SKM-1 treated with dmso at 0.1 percent for 144 hours (cell line): Measurements from ENCODE around the gene COG4.
"Not testable (repeated sequence)": the region's sequence is repeated elsewhere in the genome, so short reads cannot be mapped to it uniquely, and the experiment has no call there.

Source experiments
- DNase-seq: peaks from one replicate; lab custom pipeline; 2025; ENCODE audit not compliant: unreplicated experiment; lab: John Stamatoyannopoulos, UW

COG4 gene

GRCh38 chr16:70457446-70458166 is 65.7 kb downstream of the COG4 start:
- DNase-seq, result no peak

GRCh38 chr16:70455910-70456309 is 67.4 kb downstream of the COG4 start:
- no peak for DNase-seq

GRCh38 chr16:70454222-70455034 is 68.9 kb downstream of the COG4 start, which contains the start of gene FCSK:
Gene FCSK, plus strand, starts transcription at chr16:70454595. Its CDS starts 8,596 bp downstream, at chr16:70463191.
- DNase-seq, result peak; percentile 53

GRCh38 chr16:70453892-70454221 is 69.5 kb downstream of the COG4 start:
- no peak for DNase-seq

- DNase-seq, result no peak
Measured at GRCh38 chr16:70453117-70453891, 70.0 kb downstream of the COG4 start.

DNA sequence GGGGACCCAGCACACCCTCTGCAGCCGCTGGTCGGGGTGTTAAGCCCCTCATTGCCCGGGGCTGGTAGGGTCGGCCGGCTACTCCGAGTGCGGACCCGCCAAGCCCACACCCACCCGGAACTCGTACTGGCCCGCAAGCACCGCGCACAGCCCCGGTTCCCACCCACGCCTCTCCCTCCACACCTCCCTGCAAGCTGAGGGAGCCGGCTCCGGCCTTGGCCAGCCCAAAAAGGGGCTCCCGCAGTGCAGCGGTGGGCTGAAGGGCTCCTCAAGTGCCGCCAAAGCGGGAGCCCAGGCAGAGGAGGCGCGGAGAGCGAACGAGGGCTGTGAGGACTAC is 72.4 kb downstream of the COG4 start:
- DNase-seq, result not testable (repeated sequence)

DNA sequence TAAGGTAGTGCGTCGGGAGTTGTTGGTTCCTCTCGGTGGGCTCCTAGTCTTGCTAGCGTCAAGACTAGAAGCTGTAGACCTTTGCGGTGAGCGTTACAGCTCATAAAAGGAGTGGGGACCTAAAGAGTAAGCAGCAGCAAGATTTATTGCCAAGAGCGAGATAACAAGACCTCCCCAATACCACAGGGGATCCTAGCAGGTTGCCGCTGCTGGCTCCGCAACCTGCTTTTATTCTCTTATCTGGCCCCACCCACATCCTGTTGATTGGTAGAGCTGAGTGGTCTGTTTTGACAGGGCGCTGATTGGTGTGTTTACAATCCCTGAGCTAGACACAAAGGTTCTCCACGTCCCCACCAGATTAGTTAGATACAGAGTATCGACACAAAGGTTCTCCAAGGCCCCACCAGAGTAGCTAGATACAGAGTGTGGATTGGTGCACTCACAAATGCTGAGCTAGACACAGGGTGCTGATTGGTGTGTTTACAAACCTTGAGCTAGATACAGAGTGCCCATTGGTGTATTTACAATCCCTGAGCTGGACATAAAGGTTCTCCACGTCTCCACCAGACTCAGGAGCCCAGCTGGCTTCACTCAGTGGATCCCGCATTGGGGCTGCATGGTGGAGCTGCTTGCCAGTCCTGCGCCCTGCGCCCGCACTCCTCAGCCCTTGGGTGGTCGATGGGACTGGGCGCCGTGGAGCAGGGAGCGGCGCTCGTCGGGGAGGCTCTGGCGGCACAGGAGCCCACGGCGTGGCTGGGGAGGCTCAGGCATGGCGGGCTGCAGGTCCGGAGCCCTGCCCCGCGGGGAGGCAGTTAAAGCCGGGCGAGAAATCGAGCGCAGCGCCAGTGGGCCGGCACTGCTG is 73.0 kb downstream of the COG4 start:
- DNase-seq, result not testable (repeated sequence)

GRCh38 chr16:70448075-70448474 is 75.3 kb downstream of the COG4 start:
- no peak for DNase-seq

GRCh38 chr16:70444249-70445063 is 78.9 kb downstream of the COG4 start:
- DNase-seq, result no peak

DNA sequence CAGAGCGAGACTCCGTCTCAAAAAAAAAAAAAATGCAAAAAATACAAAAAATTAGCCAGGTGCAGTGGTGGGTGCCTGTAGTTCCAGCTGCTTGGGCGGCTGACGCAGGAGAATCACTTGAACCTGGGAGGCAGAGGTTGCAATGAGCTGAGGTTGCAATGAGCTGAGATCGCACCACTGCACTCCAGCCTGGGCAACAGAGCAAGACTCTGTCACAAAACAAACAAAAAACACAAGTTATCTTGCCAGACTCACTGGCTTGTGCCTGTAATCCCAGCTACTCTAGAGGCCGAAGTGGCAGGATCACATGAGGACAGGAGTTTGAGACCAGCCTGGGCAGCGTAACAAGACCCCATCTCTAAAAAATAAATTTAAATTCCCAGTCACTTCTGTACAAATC is 81.0 kb downstream of the COG4 start:
- DNase-seq, result no peak

DNA sequence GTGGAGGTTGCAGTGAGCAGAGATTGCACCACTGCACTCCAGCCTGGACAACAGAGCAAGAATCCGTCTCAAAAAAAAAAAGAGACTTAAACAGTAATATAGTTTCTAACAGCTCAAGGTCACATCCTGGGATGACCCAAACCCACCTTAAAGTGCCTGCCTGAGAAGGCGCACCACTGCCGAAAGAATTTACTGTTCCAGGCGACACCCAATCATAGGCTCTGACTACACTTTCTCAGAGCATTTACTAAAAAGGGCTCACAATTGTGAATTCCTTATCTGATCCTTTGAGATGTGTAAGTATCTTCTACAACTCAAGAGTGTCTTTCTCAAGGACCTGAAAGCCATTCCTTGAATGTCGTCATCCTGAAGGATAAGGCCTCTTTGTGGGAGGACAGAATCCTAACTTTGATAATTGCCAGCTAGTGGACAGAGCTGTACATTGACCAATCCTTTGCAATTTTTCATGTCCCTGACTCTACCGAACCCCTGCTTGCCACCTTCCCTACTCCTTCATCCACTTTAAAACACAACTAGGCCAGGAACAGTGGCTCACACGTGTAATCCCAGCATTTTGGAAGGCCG is 81.9 kb downstream of the COG4 start:
- no peak for DNase-seq

GRCh38 chr16:70440009-70440692 is 83.2 kb downstream of the COG4 start:
- DNase-seq, result no peak

DNA sequence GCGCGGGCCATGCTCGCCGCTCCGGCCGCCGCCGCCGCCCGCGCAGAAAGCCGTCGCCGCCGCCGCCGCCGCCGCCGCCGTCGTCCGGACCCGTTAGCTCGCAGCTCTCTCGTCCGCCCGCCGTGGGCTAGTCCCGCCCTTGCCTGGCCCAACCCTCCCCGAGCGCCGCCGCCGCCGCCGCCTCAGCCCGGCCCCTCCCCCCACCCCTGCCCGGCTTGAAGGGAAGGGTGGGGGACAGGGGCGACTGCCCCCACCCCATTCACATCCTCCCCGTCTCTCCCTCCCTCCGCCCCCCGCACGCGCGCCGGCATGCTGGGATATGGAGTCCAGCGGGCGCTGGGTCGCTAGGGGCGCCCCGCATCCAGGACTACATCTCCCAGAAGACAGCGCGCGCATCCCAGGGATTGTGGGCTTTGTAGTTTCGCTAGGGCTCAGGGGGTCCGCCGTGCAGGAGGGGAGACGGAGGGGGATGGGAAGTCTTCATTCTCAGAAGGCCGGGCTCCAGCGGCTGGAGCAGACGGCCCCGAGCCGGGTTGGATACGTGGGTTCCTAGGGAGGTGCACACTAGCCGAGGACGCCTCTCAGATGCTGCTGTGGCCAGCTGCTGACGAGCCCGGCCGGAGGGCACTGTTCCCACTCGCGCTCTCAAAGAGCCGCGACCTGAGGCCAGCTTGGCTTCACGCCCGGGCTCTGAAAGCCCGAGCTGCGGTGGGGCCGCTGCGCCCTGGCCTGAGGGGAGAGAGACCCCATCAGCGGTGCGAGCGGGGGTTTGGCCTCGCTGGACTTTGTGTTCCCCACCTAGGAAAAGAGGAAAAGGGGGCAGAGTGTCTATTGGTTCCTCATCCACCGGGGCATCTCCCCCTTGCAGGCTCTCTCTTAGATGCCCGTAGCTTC is 84.1 kb downstream of the COG4 start, which contains the start of gene ST3GAL2:
ST3GAL2 (minus strand) TSS at position 132 of the 894 bp plus-strand sequence. CDS start 40,570 bp downstream, outside the sequence.
- DNase-seq, result peak; percentile 87

- no peak for DNase-seq
Measured at GRCh38 chr16:70438585-70438968, 84.8 kb downstream of the COG4 start.

GRCh38 chr16:70437582-70438557 is 85.5 kb downstream of the COG4 start:
- DNase-seq, result no peak

GRCh38 chr16:70437017-70437581 is 86.3 kb downstream of the COG4 start:
- no peak for DNase-seq
